ENCODE data around the gene C6orf15. TPM values are rescaled to one million over a fixed set of nuclear protein-coding genes. Genes with fewer than 3 reads are reported as not detected.

C6orf15 gene
- total RNA-seq = not detected
- 0 reads per million in 2 donors for total RNA-seq

DNA sequence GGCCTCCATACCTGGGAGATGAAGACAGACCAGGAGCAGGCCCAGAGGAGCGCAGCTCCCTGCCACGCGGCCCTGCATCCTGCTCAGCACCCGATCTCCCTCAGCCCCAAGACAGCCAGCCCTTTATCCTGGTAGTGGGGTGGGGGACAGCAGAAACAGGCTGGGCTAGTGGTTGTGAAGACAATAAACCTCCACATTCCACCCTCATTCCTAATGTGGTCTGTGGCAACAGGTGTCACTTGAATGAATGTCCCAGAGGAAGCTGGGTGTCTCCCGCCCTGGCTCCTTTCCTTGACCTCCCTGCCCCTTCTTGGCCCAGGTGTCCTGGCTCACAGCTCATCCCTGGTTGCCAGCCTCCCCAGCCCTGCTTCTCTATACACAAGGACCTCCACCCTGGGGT lies at the start of gene C6orf15:
Gene C6orf15 (minus strand): TSS at position 98 of the 400 bp plus-strand sequence. CDS start 20 bp downstream, at position 78.
- no peak for ATAC-seq
- DNase-seq = no peak
- no peak within 1 kb of the TSS for H3K27ac Mint-ChIP-seq
- no peak within 1 kb of the TSS for H3K4me3 Mint-ChIP-seq
- H3K9me3 ChIP-seq (ENCODE audit: control insufficient read depth, low read length, poor library complexity, severe bottlenecking) = no peaks in the 10 kb centered on the region
- H3K4me1 Mint-ChIP-seq = peaks cover 17% of the 10 kb centered on the region
- peaks cover 61% of the 10 kb centered on the region for H3K27me3 Mint-ChIP-seq
- H3K36me3 Mint-ChIP-seq (ENCODE audit: low read depth) = peaks cover 8% of the 10 kb centered on the region

DNA sequence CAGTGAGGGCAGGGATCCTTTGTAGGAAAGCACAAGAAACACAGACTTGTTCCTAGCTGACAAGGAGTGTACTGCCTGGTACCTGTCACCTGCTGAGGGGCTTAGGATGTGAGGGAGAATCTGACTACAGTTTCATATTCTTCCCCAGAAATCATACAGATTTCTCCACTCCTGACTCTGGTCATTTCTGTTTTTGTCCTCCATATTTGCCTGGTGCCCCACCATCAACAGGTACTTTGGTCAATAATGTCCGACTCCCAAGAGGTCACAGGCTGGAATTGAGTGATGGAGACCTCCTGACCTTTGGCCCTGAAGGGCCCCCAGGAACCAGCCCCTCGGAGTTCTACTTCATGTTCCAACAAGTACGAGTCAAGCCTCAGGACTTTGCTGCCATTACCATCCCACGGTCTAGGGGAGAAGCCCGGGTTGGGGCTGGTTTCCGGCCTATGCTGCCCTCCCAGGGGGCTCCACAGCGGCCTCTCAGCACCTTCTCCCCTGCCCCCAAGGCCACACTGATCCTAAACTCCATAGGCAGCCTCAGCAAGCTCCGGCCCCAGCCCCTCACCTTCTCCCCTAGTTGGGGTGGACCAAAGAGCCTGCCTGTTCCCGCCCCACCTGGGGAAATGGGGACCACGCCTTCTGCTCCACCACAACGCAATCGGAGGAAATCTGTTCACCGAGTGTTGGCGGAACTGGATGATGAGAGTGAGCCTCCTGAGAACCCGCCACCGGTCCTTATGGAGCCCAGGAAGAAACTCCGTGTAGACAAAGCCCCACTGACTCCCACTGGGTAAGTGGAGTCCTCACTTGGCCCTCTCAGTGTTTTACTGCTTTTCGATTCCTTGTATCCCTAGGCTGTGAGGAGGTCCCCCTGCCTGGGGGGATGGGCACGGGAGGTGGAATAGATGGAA lies 49.1 kb upstream of the C6orf15 start:
- H3K9me3 ChIP-seq (ENCODE audit: control insufficient read depth, low read length, poor library complexity, severe bottlenecking) = no peaks in the 10 kb centered on the region
- Mint-ChIP-seq H3K4me1 (peaks cover 23% of the 10 kb centered on the region), H3K27ac (peak overlapping the region; percentile 29), H3K27me3 (no peaks in the 10 kb centered on the region), H3K4me3 (no peak overlapping the region), H3K36me3 (ENCODE audit: low read depth) (peaks cover 3% of the 10 kb centered on the region)
- DNase-seq = no peak
- no peak for ATAC-seq

DNA sequence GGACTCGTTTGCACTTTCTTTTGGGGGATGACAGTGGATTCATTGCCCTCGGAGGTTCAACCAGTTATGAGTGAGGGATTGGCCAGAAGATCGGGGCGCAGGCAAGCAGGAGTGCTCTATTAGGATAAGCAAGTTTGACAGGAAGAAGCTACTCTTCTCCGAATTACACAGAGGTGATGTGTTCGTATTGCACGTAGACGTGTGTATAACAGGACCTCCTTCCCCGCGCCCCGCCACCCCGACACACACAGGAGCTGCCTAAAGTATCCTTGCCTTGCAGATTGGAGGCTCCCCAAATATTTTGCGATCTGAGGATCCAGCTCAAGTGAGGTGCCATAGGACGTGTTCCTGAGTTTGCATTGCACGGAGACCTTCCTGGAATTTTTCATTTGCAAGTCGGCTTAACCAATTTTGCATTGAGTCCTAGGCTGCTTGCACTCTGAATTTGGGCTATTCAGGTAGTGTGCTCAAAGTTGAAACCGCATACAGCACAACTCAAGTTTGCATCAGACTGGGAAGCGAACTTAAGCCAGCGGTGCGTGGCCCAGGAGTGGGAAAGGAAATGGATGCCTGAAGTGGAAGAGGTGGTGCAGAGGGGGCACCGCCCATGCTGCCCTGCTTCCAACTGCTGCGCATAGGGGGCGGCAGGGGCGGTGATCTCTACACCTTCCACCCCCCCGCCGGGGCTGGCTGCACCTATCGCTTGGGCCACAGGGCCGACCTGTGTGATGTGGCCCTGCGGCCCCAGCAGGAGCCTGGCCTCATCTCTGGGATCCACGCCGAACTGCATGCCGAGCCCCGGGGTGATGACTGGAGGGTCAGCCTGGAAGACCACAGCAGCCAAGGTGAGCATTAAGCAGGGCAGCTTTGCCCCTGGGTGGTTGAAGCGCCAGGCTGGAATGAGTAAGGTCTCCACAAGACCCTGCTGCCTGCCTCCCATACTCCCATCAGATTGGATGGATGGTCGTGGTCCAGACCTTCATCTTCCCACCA lies 46.8 kb upstream of the C6orf15 start:
- Mint-ChIP-seq H3K4me1 (peaks cover 18% of the 10 kb centered on the region), H3K27ac (peak overlapping the region; percentile 83), H3K36me3 (ENCODE audit: low read depth) (peaks cover 6% of the 10 kb centered on the region), H3K4me3 (peak overlapping the region; percentile 98), H3K27me3 (no peaks in the 10 kb centered on the region)
- H3K9me3 ChIP-seq (ENCODE audit: control insufficient read depth, low read length, poor library complexity, severe bottlenecking) = no peaks in the 10 kb centered on the region
- DNase-seq = peak in 2 of 3 donors; percentile 19 to 33
- ATAC-seq = no peak

DNA sequence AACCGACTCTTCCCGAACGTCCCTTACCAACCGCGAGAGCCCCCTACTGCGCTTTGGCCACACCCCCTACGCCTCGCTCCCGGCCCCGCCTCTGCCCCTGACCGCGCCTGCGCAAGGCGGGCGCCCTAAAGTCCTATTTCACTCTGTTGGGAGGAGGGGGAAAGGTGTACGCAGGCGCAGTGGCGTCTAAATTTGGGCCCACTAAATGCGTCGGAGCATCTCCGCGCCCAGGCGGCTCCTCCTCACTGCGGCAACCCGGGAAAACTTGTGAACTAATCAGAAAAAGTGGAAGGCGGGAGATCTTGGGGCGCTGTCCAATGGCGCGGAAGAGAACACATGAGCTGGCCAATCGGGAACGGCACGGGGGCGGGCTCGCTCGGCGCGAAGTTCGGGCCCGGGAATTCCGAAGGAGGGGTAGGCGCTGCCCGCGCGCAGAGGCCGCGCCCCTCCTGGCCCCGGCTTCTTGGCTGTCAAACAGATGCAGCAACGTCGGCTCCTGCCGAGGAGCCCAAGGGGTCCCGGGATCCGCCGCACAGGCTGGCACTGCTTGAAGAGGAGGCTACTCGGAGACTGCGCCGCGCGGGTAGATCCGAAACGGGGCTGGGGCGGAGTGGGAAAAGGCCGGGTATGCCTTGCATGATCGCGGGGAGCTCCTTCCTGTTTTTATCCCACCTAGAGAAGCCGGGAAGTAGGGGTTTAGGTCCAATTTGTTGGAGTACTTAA lies 45.9 kb upstream of the C6orf15 start, which contains the start of gene TCF19:
Gene TCF19 (plus strand): TSS at position 450 of the 723 bp plus-strand sequence. CDS start 881 bp downstream, outside the sequence.
- Mint-ChIP-seq H3K4me1 (peaks cover 18% of the 10 kb centered on the region), H3K27me3 (no peaks in the 10 kb centered on the region), H3K36me3 (ENCODE audit: low read depth) (peaks cover 6% of the 10 kb centered on the region)

DNA sequence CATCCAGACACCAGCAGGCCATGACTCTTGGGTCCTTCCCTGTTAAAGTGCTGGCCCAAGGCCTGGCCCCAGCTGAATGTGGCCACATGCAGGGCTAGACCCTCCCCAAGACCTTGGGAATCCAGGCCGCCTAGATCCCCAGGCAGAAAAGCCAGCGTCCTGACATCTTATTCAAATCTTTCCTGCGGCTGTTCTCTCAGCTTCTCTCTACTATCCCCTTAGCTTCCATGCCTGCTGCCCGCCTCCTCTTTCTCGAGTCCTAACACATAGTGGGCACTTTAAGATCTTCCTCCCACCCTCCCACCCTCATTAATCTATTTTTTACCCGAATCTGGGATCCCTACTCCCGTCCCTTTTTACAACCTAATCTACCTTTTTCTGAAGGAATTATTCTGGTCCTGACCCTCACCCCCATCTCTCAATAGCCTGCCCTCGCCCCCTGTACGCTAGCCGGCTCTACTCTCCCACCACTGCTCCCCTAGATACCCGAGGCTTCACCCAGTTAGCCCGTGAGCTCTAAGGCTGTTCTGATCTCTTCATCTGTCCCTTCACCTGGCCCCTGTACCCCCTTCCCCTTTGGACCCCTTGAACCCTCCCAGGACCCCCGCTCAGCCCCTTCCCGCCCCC lies 45.3 kb upstream of the C6orf15 start, which contains the start of gene CCHCR1:
Gene CCHCR1 (minus strand): TSS at position 290 of the 627 bp plus-strand sequence. CDS start 202 bp downstream, at position 88.
- DNase-seq (no peak), ATAC-seq (peak; percentile 25)
- Mint-ChIP-seq H3K27me3 (no peaks in the 10 kb centered on the region), H3K4me1 (peaks cover 17% of the 10 kb centered on the region), H3K27ac (peak within 1 kb of the TSS; percentile 83), H3K36me3 (ENCODE audit: low read depth) (peaks cover 7% of the 10 kb centered on the region), H3K4me3 (peak within 1 kb of the TSS; percentile 98)
- H3K9me3 ChIP-seq (ENCODE audit: control insufficient read depth, low read length, poor library complexity, severe bottlenecking) = no peaks in the 10 kb centered on the region

More for the DNA sequence above, 45.9 kb upstream of the C6orf15 start, which contains the start of gene TCF19:
- DNase-seq (peak; percentile 96 to 99 (median 99)), ATAC-seq (peak; percentile 95)
- peak within 1 kb of the TSS; percentile 83 for H3K27ac Mint-ChIP-seq
- H3K4me3 Mint-ChIP-seq = peak within 1 kb of the TSS; percentile 98
- no peaks in the 10 kb centered on the region for H3K9me3 ChIP-seq (ENCODE audit: control insufficient read depth, low read length, poor library complexity, severe bottlenecking)

DNA sequence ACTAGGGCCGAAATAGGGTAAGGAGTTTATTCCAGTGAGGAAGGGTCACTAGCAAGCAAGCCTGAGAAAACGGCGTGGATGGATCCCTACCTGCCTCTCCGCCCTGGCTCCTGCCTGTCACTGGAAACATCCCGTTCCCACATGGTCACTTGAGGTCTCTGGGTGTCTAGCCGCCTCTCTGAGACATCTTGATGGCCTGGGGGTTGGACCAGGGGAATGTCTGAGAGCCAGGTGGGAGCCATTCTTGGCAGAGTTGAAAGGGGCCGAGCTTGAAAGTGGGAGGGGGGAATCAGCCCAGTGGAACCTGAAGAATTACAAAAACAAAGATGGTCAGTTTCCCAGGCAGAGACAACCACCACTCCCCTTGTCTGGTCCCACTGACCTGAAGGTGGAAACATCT lies 44.3 kb upstream of the C6orf15 start:
- H3K27ac Mint-ChIP-seq = no peak overlapping the region
- H3K4me1 Mint-ChIP-seq = peaks cover 16% of the 10 kb centered on the region

DNA sequence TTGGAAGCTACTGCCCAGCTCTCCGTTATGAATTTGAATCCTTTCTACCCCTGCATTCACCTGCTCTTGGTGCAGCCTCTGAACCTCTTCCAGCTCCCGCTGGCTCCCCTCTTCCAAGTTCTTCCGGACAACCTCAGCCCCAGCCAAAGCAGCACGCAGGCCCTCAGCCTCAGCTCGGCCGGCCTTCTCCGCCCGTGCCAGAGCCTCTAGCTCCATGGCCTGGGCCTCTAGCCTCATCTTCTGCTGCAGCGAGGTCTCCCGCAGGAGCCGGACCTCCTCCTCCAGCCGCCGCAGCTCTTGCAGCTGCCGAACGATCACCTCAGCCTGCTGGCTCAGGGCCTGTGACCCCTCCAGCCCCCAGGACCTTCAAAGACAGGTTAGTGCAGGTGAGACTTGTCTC lies 42.1 kb upstream of the C6orf15 start:
- Mint-ChIP-seq H3K36me3 (ENCODE audit: low read depth) (peaks cover 7% of the 10 kb centered on the region), H3K27me3 (no peaks in the 10 kb centered on the region), H3K27ac (no peak overlapping the region), H3K4me1 (peaks cover 13% of the 10 kb centered on the region), H3K4me3 (no peak overlapping the region)
- ATAC-seq = no peak
- DNase-seq = no peak
- H3K9me3 ChIP-seq (ENCODE audit: control insufficient read depth, low read length, poor library complexity, severe bottlenecking) = no peaks in the 10 kb centered on the region

More for the DNA sequence above, 44.3 kb upstream of the C6orf15 start:
- DNase-seq (no peak), ATAC-seq (no peak)
- H3K9me3 ChIP-seq (ENCODE audit: control insufficient read depth, low read length, poor library complexity, severe bottlenecking) = no peaks in the 10 kb centered on the region
- peak overlapping the region; percentile 45 for H3K4me3 Mint-ChIP-seq
- H3K27me3 Mint-ChIP-seq = no peaks in the 10 kb centered on the region
- peaks cover 7% of the 10 kb centered on the region for H3K36me3 Mint-ChIP-seq (ENCODE audit: low read depth)

DNA sequence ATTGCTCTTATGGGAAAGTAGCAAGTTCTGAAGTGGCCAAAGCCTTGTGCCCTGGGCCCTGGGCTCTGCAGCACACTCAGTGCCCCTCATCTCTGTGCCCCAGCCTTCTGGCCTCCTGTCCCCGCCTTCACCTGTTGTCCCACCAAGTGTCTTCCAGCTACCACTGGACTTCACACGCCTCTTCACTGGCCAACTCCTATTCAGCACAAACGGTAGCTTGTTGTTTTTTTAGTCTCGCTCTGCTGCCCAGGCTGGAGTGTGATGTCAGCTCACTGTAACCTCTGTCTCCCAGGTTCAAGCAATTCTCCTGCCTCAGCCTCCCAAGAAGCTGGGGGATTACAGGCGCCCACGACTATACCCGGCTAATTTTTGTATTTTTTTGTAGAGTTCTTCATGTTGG lies 40.4 kb upstream of the C6orf15 start:
- ATAC-seq = no peak
- H3K27me3 Mint-ChIP-seq = no peaks in the 10 kb centered on the region
- peaks cover 4% of the 10 kb centered on the region for H3K4me1 Mint-ChIP-seq
- peaks cover 5% of the 10 kb centered on the region for H3K36me3 Mint-ChIP-seq (ENCODE audit: low read depth)
- no peak overlapping the region for H3K27ac Mint-ChIP-seq
- no peak for DNase-seq
- H3K4me3 Mint-ChIP-seq = no peak overlapping the region
- H3K9me3 ChIP-seq (ENCODE audit: control insufficient read depth, low read length, poor library complexity, severe bottlenecking) = no peaks in the 10 kb centered on the region

DNA sequence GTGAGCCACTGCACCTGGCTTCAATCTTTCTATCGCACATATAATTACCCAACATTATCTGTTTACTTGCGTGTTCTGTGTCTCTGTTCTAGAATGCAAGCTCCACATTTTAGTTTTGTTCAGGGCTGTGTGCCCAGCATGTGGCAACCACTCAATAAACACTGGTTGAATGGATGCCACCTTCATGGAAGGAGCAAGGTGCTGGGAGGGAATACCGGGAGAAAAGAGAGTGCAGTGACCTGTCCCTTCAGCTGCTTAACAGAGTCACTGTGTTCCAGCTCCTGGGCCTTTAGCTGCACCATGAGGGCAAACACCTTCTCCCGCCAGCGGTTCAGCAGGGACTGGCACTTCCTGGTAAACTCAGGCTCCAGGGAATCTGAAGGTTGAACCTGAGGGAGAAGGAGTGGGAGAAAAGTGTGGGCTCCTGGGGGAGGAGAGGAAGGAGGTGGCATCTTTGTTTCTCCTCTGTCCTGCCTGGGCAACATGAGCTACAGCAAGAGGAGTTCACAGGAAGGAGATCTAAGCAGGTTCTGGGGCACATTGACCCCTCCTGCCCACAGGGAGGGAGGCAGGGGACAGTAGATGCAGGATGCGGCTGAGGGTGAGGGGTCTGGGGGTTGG lies 37.6 kb upstream of the C6orf15 start:
- ATAC-seq (no peak), DNase-seq (no peak)
- H3K36me3 Mint-ChIP-seq (ENCODE audit: low read depth) = peaks cover 5% of the 10 kb centered on the region
- no peaks in the 10 kb centered on the region for H3K27me3 Mint-ChIP-seq
- H3K9me3 ChIP-seq (ENCODE audit: control insufficient read depth, low read length, poor library complexity, severe bottlenecking) = no peaks in the 10 kb centered on the region
- H3K4me1 Mint-ChIP-seq = peaks cover 3% of the 10 kb centered on the region
- no peak overlapping the region for H3K4me3 Mint-ChIP-seq
- no peak overlapping the region for H3K27ac Mint-ChIP-seq

DNA sequence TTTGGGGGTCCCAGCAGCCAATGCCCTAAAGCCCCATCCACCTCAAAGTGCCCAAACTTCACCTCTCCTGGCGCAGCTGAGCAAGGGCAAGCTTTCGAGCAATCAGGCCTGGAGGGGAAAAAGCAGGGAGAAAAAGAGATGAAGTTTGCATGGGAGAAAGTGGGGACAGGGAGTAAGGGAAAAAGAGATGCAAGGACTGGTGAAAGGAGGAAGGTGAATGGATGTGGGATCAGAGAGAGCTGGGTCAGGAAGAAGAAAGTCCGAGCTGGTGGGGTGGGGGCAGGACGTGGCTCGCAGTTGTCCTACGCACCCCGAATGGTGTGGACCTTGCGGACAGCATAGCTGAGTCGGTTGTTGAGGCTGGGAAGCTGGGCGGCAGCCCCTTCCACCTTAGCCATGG lies 33.0 kb upstream of the C6orf15 start:
- Mint-ChIP-seq H3K27me3 (no peaks in the 10 kb centered on the region), H3K4me1 (peaks cover 2% of the 10 kb centered on the region), H3K36me3 (ENCODE audit: low read depth) (no peaks in the 10 kb centered on the region), H3K4me3 (no peak overlapping the region), H3K27ac (no peak overlapping the region)
- no peak for DNase-seq
- ATAC-seq = no peak
- H3K9me3 ChIP-seq (ENCODE audit: control insufficient read depth, low read length, poor library complexity, severe bottlenecking) = no peaks in the 10 kb centered on the region

DNA sequence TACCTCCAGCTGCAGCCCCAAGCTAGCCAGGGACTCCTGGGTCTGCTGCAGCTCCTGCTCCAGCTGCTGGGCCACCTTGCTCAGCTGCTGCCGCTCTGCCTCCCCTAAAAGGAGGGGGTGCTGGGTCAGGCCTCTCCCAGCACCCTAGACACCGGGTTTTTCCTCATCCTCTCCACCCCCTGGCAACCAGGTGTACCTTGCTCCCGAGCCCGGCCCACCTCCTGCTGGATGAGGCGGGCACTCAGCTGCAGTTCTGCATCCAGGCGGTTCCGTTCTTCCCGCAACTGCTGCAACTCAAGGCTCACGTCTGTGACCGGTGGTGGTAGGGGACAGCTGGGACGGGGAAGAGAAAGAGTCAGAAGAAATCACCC lies 32.6 kb upstream of the C6orf15 start:
- ATAC-seq (no peak), DNase-seq (no peak)
- Mint-ChIP-seq H3K4me1 (peaks cover 2% of the 10 kb centered on the region), H3K27me3 (no peaks in the 10 kb centered on the region), H3K27ac (no peak overlapping the region), H3K4me3 (no peak overlapping the region), H3K36me3 (ENCODE audit: low read depth) (no peaks in the 10 kb centered on the region)
- H3K9me3 ChIP-seq (ENCODE audit: control insufficient read depth, low read length, poor library complexity, severe bottlenecking) = no peaks in the 10 kb centered on the region
